SK-N-MC (cell line): ENCODE measurements around the gene ARL11.

ENCODE experiments used
- DNase-seq: peaks from one replicate; pipeline ENCODE4 v3.0.0-alpha.2; 2011; ENCODE audit warnings: low read depth, low spot score
- H3K27ac ChIP-seq: fragments of 200-600 bp; sonication (generic); 2 replicates; pipeline ENCODE4 v1.5.1; 2016; ENCODE audit warnings: mixed run types
- H3K36me3 ChIP-seq: fragments of 200-600 bp; sonication (generic); 2 replicates; pipeline ENCODE4 v1.6.1; 2017; ENCODE audit warnings: antibody characterized with exemption, low read length, mixed read lengths; ENCODE audit not compliant: insufficient read depth
- H3K4me3 ChIP-seq: fragments of 200-600 bp; sonication (generic); 2 replicates; pipeline ENCODE4 v1.5.1; 2016
- H3K9ac ChIP-seq: fragments of 200-600 bp; sonication (generic); 2 replicates; pipeline ENCODE4 v1.8.0; 2017; ENCODE audit warnings: mixed run types, mixed read lengths; ENCODE audit not compliant: insufficient read length
- H3K9me3 ChIP-seq: fragments of 200-600 bp; sonication (generic); 2 replicates; pipeline ENCODE4 v1.6.1; 2017; ENCODE audit warnings: low read depth, mild to moderate bottlenecking, antibody characterized with exemption, low read length, moderate library complexity, mixed read lengths
- EZH2 ChIP-seq: fragments of 200-600 bp; sonication (generic); IDR thresholded peaks from one replicate; pipeline ENCODE4 v1.6.1; 2017; ENCODE audit warnings: antibody characterized with exemption
- FOXP2 ChIP-seq: optimal IDR thresholded peaks from 2 replicates; pipeline ENCODE3; 2011; ENCODE audit warnings: mild to moderate bottlenecking, moderate library complexity; ENCODE audit not compliant: insufficient read depth; ENCODE audit errors: extremely low read length, control extremely low read depth
- POLR2AphosphoS5 ChIP-seq: IDR thresholded peaks from 2 replicates; pipeline ENCODE4 v1.6.1; 2012; ENCODE audit warnings: mild to moderate bottlenecking, low read depth, low read length, borderline replicate concordance

The ARL11 gene

GRCh38 chr13:49629196-49629938 is 1.1 kb downstream of the ARL11 start:
- H3K36me3 ChIP-seq: no peaks in the 10 kb centered on the region
- H3K9me3 ChIP-seq: no peaks in the 10 kb centered on the region
- no peak overlapping the region for H3K27ac ChIP-seq
- DNase-seq: no peak
- H3K9ac ChIP-seq: no peak overlapping the region
- TF ChIP-seq EZH2 (no peak), FOXP2 (no peak), POLR2AphosphoS5 (no peak)
- H3K4me3 ChIP-seq: no peak overlapping the region

GRCh38 chr13:49629947-49630346 is 1.6 kb downstream of the ARL11 start:
- Histone ChIP-seq H3K9me3 (no peaks in the 10 kb centered on the region), H3K27ac (no peak overlapping the region), H3K36me3 (no peaks in the 10 kb centered on the region), H3K9ac (no peak overlapping the region), H3K4me3 (no peak overlapping the region)
- DNase-seq: no peak
- TF ChIP-seq FOXP2 (no peak), POLR2AphosphoS5 (no peak), EZH2 (no peak)

DNA sequence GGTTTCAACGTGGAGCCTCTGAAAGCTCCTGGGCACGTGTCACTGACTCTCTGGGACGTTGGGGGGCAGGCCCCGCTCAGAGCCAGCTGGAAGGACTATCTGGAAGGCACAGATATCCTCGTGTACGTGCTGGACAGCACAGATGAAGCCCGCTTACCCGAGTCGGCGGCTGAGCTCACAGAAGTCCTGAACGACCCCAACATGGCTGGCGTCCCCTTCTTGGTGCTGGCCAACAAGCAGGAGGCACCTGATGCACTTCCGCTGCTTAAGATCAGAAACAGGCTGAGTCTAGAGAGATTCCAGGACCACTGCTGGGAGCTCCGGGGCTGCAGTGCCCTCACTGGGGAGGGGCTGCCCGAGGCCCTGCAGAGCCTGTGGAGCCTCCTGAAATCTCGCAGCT is 2.3 kb downstream of the ARL11 start:
- DNase-seq: no peak
- no peak for TF ChIP-seq EZH2
- no peak for TF ChIP-seq FOXP2
- TF ChIP-seq POLR2AphosphoS5: no peak
- H3K4me3 ChIP-seq: no peak overlapping the region
- no peak overlapping the region for H3K9ac ChIP-seq
- no peaks in the 10 kb centered on the region for H3K9me3 ChIP-seq
- no peak overlapping the region for H3K27ac ChIP-seq
- H3K36me3 ChIP-seq: no peaks in the 10 kb centered on the region

DNA sequence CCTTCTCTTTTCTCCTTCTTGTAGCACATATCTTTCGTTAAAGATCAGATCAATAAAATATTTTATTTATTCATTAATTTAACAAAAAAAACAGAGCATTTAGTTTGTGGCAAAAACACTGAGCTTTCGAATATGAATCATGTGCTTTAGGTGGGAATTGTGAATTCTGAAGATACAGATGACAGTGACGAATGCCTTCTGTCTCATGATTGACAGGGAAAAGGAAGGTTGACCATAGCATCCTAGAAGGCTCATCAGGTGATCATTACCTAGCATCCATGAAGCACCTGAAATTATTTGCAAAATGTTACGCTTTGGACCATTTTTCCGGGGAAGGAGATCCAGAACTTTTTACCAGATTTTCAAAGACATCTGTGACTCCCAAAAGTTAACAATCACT is 3.8 kb downstream of the ARL11 start:
- Histone ChIP-seq H3K27ac (no peak overlapping the region), H3K9me3 (no peaks in the 10 kb centered on the region), H3K9ac (no peak overlapping the region), H3K36me3 (no peaks in the 10 kb centered on the region), H3K4me3 (no peak overlapping the region)
- DNase-seq: no peak
- no peak for TF ChIP-seq EZH2
- TF ChIP-seq POLR2AphosphoS5: no peak

GRCh38 chr13:49633710-49634109 is 5.4 kb downstream of the ARL11 start:
- Histone ChIP-seq H3K36me3 (no peaks in the 10 kb centered on the region), H3K9ac (no peak overlapping the region), H3K9me3 (no peaks in the 10 kb centered on the region), H3K27ac (no peak overlapping the region), H3K4me3 (no peak overlapping the region)
- DNase-seq: no peak
- TF ChIP-seq EZH2: no peak
- TF ChIP-seq FOXP2: no peak
- no peak for TF ChIP-seq POLR2AphosphoS5

GRCh38 chr13:49635599-49636433 is 7.5 kb downstream of the ARL11 start:
- Histone ChIP-seq H3K4me3 (no peak overlapping the region), H3K36me3 (no peaks in the 10 kb centered on the region), H3K27ac (no peak overlapping the region), H3K9ac (no peak overlapping the region), H3K9me3 (no peaks in the 10 kb centered on the region)
- no peak for DNase-seq
- TF ChIP-seq POLR2AphosphoS5 (no peak), EZH2 (no peak), FOXP2 (no peak)

- no peaks in the 10 kb centered on the region for H3K36me3 ChIP-seq
- no peak for DNase-seq
- no peaks in the 10 kb centered on the region for H3K9me3 ChIP-seq
- TF ChIP-seq POLR2AphosphoS5: no peak
- TF ChIP-seq FOXP2: no peak
- no peak for TF ChIP-seq EZH2
- H3K9ac ChIP-seq: no peak overlapping the region
- H3K4me3 ChIP-seq: no peak overlapping the region
- H3K27ac ChIP-seq: no peak overlapping the region
Measured at GRCh38 chr13:49636705-49637104, 8.4 kb downstream of the ARL11 start.

DNA sequence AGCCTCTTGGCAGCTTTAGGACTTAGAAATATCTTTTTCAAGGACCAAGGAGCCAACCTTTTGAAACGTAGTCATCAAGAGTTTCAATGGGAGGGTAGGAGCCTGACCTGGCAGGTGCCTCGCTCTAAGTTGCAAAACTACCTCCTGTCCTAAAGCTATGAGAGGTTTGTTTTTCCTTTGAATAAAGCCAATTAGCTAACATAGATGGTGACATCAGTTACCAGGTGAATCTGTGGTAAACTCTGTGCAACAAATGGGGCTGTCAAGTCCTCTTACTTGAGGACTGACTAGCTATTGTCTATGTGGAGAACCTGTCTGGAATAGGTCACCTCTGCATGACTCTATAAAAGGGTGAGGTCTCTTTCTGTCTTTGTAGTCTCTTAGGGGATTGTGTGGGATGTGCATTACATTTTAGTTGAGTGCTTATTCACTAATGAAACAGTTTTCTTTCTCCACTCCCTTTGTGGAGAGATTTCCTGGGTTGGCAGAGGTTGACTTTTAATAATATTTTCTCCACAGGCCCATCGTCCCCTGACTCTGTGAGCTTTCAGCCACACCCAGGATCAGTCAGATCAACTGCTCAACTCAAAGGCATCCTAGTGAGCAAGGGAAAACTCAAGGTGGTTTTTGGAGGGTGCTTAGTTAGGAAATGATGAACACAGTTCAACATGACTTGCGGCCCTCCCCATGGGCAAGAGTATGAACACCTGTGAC is 9.9 kb downstream of the ARL11 start:
- no peak for TF ChIP-seq FOXP2
- no peak for TF ChIP-seq EZH2
- TF ChIP-seq POLR2AphosphoS5: no peak
- no peaks in the 10 kb centered on the region for H3K36me3 ChIP-seq
- no peak overlapping the region for H3K4me3 ChIP-seq
- H3K9me3 ChIP-seq: no peaks in the 10 kb centered on the region
- DNase-seq: no peak
- H3K9ac ChIP-seq: no peak overlapping the region
- H3K27ac ChIP-seq: no peak overlapping the region
